ENCODE data around the gene RHOBTB1.
A peak's percentile ranks its signal among the peaks of the same experiment; 100 is the strongest.

Gene RHOBTB1

GRCh38 chr10:60964257-60965235 lies 20.6 kb upstream of the RHOBTB1 start:
- peak; percentile 61 for DNase-seq (ENCODE audit: low spot score)

- DNase-seq (ENCODE audit: low spot score): no peak
These were observed 19.7 kb upstream of the RHOBTB1 start for GRCh38 chr10:60963441-60964256.

- no peak for DNase-seq (ENCODE audit: low spot score)
These were observed 19.0 kb upstream of the RHOBTB1 start for GRCh38 chr10:60962946-60963345.

- no peak for DNase-seq (ENCODE audit: low spot score)
These were observed 16.9 kb upstream of the RHOBTB1 start for GRCh38 chr10:60960913-60961312.

- DNase-seq (ENCODE audit: low spot score): no peak
These were observed 16.0 kb upstream of the RHOBTB1 start for GRCh38 chr10:60960031-60960430.

- DNase-seq (ENCODE audit: low spot score): no peak
These were observed 15.1 kb upstream of the RHOBTB1 start for GRCh38 chr10:60958892-60959601.

- no peak for DNase-seq (ENCODE audit: low spot score)
These were observed 13.8 kb upstream of the RHOBTB1 start for GRCh38 chr10:60957667-60958221.

GRCh38 chr10:60955957-60956425 lies 12.0 kb upstream of the RHOBTB1 start:
- DNase-seq (ENCODE audit: low spot score): no peak

- DNase-seq (ENCODE audit: low spot score): no peak
These were observed 11.3 kb upstream of the RHOBTB1 start for GRCh38 chr10:60955316-60955715.

- no peak for DNase-seq (ENCODE audit: low spot score)
These were observed 10.1 kb upstream of the RHOBTB1 start for GRCh38 chr10:60954035-60954434.

- no peak for DNase-seq (ENCODE audit: low spot score)
These were observed 9.4 kb upstream of the RHOBTB1 start for GRCh38 chr10:60953420-60953819.

- no peak for DNase-seq (ENCODE audit: low spot score)
These were observed 8.8 kb upstream of the RHOBTB1 start for GRCh38 chr10:60952846-60953220.

- no peak for DNase-seq (ENCODE audit: low spot score)
These were observed 8.3 kb upstream of the RHOBTB1 start for GRCh38 chr10:60952067-60952845.

- no peak for DNase-seq (ENCODE audit: low spot score)
These were observed 7.3 kb upstream of the RHOBTB1 start for GRCh38 chr10:60951272-60951724.

GRCh38 chr10:60950300-60950699 lies 6.3 kb upstream of the RHOBTB1 start:
- no peak for DNase-seq (ENCODE audit: low spot score)

- no peak for DNase-seq (ENCODE audit: low spot score)
These were observed 4.9 kb upstream of the RHOBTB1 start for GRCh38 chr10:60948851-60949250.

- no peak for DNase-seq (ENCODE audit: low spot score)
These were observed 919 bp upstream of the RHOBTB1 start for GRCh38 chr10:60944910-60945297.

- DNase-seq (ENCODE audit: low spot score): no peak
These were observed 498 bp downstream of the RHOBTB1 start for GRCh38 chr10:60943316-60944057.

- peak; percentile 31 for DNase-seq (ENCODE audit: low spot score)
These were observed 1.1 kb downstream of the RHOBTB1 start for GRCh38 chr10:60942788-60943315.
